NCI-H226 (cell line): ENCODE results near the gene CFAP73.
"Not testable (repeated sequence)": the region's sequence is repeated elsewhere in the genome, so short reads cannot be mapped to it uniquely, and the experiment has no call there.

Experiments
- DNase-seq: peaks from one replicate; pipeline ENCODE4 v3.0.0-alpha.2; 2015

The CFAP73 gene

GRCh38 chr12:113196582-113196981 lies 47.1 kb downstream of the CFAP73 start:
- no peak for DNase-seq

GRCh38 chr12:113196990-113197389 lies 47.5 kb downstream of the CFAP73 start:
- peak; percentile 43 for DNase-seq

- DNase-seq, result no peak
These were observed 48.1 kb downstream of the CFAP73 start for GRCh38 chr12:113197518-113198077.

- DNase-seq, result peak; percentile 17
These were observed 48.8 kb downstream of the CFAP73 start for GRCh38 chr12:113198296-113198695.

GRCh38 chr12:113200021-113200797 lies 50.7 kb downstream of the CFAP73 start:
- no peak for DNase-seq

- no peak for DNase-seq
These were observed 52.0 kb downstream of the CFAP73 start for GRCh38 chr12:113201187-113202177.

GRCh38 chr12:113202300-113203075 lies 53.0 kb downstream of the CFAP73 start:
- no peak for DNase-seq

GRCh38 chr12:113203852-113204760 lies 54.6 kb downstream of the CFAP73 start:
- no peak for DNase-seq

- peak; percentile 56 for DNase-seq
These were observed 55.3 kb downstream of the CFAP73 start for GRCh38 chr12:113204804-113205203.

- not testable (repeated sequence) for DNase-seq
These were observed 57.3 kb downstream of the CFAP73 start for GRCh38 chr12:113206802-113207201.

GRCh38 chr12:113207613-113208040 lies 58.1 kb downstream of the CFAP73 start:
- DNase-seq, result no peak

- DNase-seq, result no peak
These were observed 58.8 kb downstream of the CFAP73 start for GRCh38 chr12:113208041-113208934.
